Sigmoid colon (tissue), 7 donors: ENCODE data around the gene C19orf25. TPM values are rescaled to one million over a fixed set of nuclear protein-coding genes. Genes with fewer than 3 reads are reported as not detected.
A peak's percentile ranks its signal among the peaks of the same experiment; 100 is the strongest.
"Not testable (repeated sequence)": the region's sequence is repeated elsewhere in the genome, so short reads cannot be mapped to it uniquely, and the experiment has no call there.

Source experiments
- DNase-seq: peaks from one replicate; pipeline ENCODE4 v3.0.0-alpha.2; 2019
- H3K27ac ChIP-seq, 4 donors: fragments of 200-600 bp; sonication (generic); one replicate each; pipeline ENCODE4 v1.5.1; 2016 to 2019; ENCODE audit warnings: mild to moderate bottlenecking in 1 of 4
- H3K27me3 ChIP-seq, 3 donors: fragments of 200-600 bp; sonication (generic); one replicate each; pipeline ENCODE4 v1.5.1; 2019; ENCODE audit warnings: mild to moderate bottlenecking in 1 of 3
- H3K36me3 ChIP-seq, 4 donors: fragments of 200-600 bp; sonication (generic); one replicate each; pipeline ENCODE4 v1.5.1; 2016 to 2019
- H3K4me1 ChIP-seq, 4 donors: fragments of 200-600 bp; sonication (generic); one replicate each; pipeline ENCODE4 v1.5.1; 2017 to 2019
- H3K4me3 ChIP-seq, 4 donors: fragments of 200-600 bp; sonication (generic); one replicate each; pipeline ENCODE4 v1.5.1; 2017 to 2019; ENCODE audit warnings: mild to moderate bottlenecking in 2 of 4, moderate library complexity in 1 of 4
- H3K9me3 ChIP-seq, 4 donors: fragments of 200-600 bp in 3 of 4; sonication (generic) in 3 of 4; one replicate each; pipeline versions ENCODE4 v1.5.1 to v1.6.1; 2013 to 2019
- EP300 ChIP-seq, 4 donors: sonication (generic); formaldehyde crosslinking; IDR thresholded peaks; one replicate each; pipeline ENCODE4 v1.6.1; 2017; ENCODE audit warnings: antibody characterized with exemption in 4 of 4
- POLR2A ChIP-seq, 2 donors: fragments of 450-650 bp; IDR thresholded peaks; one replicate each; pipeline ENCODE4 v1.6.1; 2016; ENCODE audit warnings: antibody characterized with exemption in 2 of 2, mild to moderate bottlenecking in 2 of 2, moderate library complexity in 2 of 2
- POLR2AphosphoS5 ChIP-seq, 4 donors: sonication (generic); formaldehyde crosslinking; IDR thresholded peaks; one replicate each; pipeline ENCODE4 v1.6.1; 2017; ENCODE audit warnings: antibody characterized with exemption in 4 of 4
- WGBS, 2 donors: extraction: QIAGEN DNeasy Blood & Tissue Kit; methylation state at CpG; one replicate each; pipeline ENCODE4 v1.1.7; 2013; 5-methylcytosine and 5-hydroxymethylcytosine counted together
- intact Hi-C: fragments of 100-400 bp; cut with DNase I; formaldehyde crosslinking; loops from one replicate; pipeline ENCODE4 v1.15.1; 2023
- polyA plus RNA-seq, 3 donors: library from polyadenylated mRNA; stranded (reverse); fragments of 200-250 nt; gene quantifications; one replicate each; pipeline ENCODE4 v1.2.3, GENCODE V29; 2013
- total RNA-seq, 4 donors: library from RNA; depleted of rRNA; stranded (reverse); fragments of >200 nt; gene quantifications; one replicate each; pipeline ENCODE4 v1.1.0, GENCODE V29; 2016
- TF ChIP-seq, protein P1 (sequence below), 4 experiments: fragments of 450-650 bp in 3 of 4; fragments of 200-600 bp in 1 of 4; IDR thresholded peaks; one replicate each; pipeline ENCODE4 v1.5.1; 2016 to 2019; ENCODE audit warnings: antibody characterized with exemption in 4 of 4, mild to moderate bottlenecking in 3 of 4, moderate library complexity in 2 of 4
- donor health status: healthy with polysubstance abuse.
- donor health status: Bipolar disorder and iron deficiency.
- donor health status: healthy.

The C19orf25 gene
- total and polyA plus RNA-seq, 7 donors = 19.6 to 51.5 (median 26.0) TPM

DNA sequence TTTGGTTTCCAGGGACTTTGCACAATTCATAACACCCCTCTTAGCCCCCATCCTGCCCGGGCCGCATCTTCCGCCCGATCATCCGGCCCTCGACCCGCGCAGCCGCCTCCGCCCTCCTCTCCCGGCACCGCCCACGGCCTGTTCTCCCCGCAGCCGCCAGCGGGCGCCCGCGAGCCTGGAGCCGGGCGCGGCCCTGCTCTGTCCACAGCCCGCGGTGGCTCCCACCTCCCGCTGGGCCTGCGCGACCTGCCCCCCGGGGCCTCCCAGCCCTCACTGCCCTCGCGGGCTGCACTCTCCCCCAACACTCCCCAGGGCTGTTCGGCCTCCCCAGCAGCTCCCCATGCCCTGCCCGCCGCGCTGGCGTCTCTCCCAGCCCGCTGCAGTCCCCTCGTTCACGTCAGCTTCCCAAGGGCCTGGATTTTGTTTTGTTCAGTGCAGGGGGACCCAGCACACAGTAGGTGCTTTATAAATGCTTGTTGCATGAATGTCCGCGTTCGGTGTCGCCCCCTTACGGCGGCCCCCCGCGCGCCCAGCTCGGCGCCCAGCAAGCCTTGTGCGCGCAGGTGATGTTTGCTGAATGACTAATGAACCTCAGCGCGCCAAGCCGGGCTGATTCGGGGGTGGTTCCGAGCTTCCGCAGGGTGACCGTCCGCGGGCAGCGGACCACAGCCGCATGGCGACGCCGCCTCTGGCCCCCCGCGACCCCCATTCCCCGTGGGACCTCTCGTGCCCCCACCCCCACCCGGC lies 33.7 kb downstream of the C19orf25 start:
- Histone ChIP-seq H3K9me3 (no peaks in the 10 kb centered on the region), H3K27ac (peak overlapping the region in 2 of 4 donors; percentile 7 to 22), H3K36me3 (peaks cover 12 to 26% (median 16%) of the 10 kb centered on the region in 4 donors), H3K4me1 (peaks cover 0 to 41% (median 33%) of the 10 kb centered on the region in 4 donors), H3K27me3 (peaks cover 44 to 54% (median 51%) of the 10 kb centered on the region in 3 donors), H3K4me3 (peak overlapping the region in 3 of 4 donors; percentile 33 to 43 (median 43))
- TF ChIP-seq POLR2AphosphoS5 (IDR thresholded peaks at IDR 0.05) = no peak
- TF ChIP-seq, protein P1, sequence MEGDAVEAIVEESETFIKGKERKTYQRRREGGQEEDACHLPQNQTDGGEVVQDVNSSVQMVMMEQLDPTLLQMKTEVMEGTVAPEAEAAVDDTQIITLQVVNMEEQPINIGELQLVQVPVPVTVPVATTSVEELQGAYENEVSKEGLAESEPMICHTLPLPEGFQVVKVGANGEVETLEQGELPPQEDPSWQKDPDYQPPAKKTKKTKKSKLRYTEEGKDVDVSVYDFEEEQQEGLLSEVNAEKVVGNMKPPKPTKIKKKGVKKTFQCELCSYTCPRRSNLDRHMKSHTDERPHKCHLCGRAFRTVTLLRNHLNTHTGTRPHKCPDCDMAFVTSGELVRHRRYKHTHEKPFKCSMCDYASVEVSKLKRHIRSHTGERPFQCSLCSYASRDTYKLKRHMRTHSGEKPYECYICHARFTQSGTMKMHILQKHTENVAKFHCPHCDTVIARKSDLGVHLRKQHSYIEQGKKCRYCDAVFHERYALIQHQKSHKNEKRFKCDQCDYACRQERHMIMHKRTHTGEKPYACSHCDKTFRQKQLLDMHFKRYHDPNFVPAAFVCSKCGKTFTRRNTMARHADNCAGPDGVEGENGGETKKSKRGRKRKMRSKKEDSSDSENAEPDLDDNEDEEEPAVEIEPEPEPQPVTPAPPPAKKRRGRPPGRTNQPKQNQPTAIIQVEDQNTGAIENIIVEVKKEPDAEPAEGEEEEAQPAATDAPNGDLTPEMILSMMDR (IDR thresholded peaks at IDR 0.05) = peak; percentile 29 to 98 (median 65)
- intact Hi-C loops = loop anchor here (5.0 kb wide), 1 partner anchor 62 kb away; no protein-coding TSS in a partner anchor
- DNase-seq = no peak
- 1 to 3% methylated on average over 70 of the region's 70 CpGs for whole genome bisulfite sequencing, 2 donors

DNA sequence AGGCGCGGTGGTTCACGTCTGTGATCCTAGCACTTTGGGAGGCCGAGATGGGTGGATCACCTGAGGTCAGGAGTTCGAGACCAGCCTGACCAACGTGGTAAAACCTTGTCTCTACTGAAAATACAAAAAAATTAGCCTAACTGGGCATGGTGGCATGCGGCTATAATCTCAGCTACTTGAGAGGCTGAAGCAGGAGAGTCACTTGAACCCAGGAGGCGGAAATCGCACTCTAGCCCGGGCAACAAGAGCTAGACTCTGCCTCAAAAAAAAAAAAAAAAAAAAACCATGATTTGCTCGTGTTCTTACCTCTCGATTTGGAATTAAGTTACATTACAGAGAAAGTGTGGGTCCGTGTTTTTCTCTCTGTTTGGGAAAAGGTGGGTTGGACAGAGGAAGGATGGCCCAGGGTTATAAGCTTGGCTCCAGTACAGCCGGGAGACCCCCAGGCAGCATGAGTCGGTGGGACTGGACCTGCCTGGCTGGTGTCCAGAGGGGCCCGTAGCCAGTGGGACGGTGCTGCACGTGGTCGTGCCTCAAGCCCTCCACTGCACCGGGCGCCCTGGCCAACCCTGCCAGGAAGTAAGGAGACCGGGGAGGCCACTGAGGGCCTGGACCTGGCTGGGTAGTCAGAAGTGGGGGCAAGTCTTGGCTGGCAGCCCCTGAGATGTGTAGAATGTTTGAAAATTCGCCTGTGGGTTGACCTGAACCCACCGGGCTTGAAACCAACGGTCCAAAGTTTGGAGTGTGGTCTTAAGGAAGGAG lies 37.2 kb downstream of the C19orf25 start:
- intact Hi-C loops = no loop called here
- H3K36me3 ChIP-seq = peaks cover 20 to 36% (median 26%) of the 10 kb centered on the region in 4 donors
- WGBS, 2 donors = 86 to 90% methylated on average over 25 of the region's 25 CpGs
- peaks cover 0 to 56% (median 51%) of the 10 kb centered on the region in 4 donors for H3K4me1 ChIP-seq
- no peak for DNase-seq
- H3K27ac ChIP-seq = no peak overlapping the region
- H3K9me3 ChIP-seq = no peaks in the 10 kb centered on the region
- no peak overlapping the region for H3K4me3 ChIP-seq
- peaks cover 16 to 19% (median 17%) of the 10 kb centered on the region in 3 donors for H3K27me3 ChIP-seq
- TF ChIP-seq POLR2A (IDR thresholded peaks at IDR 0.05) (no peak), POLR2AphosphoS5 (IDR thresholded peaks at IDR 0.05) (no peak), EP300 (IDR thresholded peaks at IDR 0.05) (no peak)
- TF ChIP-seq, protein P1 (IDR thresholded peaks at IDR 0.05) = no peak

DNA sequence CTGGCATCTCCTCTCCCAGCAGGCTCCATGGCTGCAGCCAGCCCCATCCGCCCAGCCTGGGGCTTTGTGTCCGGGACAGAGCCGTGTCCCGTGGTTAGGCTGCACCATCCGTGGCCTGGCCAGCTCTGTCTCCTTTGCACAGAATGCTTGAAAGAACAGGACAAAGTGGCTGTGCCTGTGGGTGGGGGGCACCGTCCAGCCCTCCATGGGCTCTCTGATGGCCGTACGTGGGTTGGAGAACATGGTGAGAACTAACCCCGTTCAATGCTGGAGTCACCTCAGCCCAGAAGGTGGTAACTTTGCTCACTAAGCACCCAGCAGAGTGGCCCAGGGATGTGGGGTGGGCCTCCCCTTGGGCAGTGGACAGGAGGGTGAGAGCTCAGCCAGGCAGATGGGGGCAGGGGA lies 38.0 kb downstream of the C19orf25 start:
- peaks cover 0 to 47% (median 42%) of the 10 kb centered on the region in 4 donors for H3K4me1 ChIP-seq
- H3K4me3 ChIP-seq = no peak overlapping the region
- H3K36me3 ChIP-seq = peaks cover 20 to 36% (median 26%) of the 10 kb centered on the region in 4 donors
- intact Hi-C loops = no loop called here
- WGBS, 2 donors = 92% methylated on average over 9 of the region's 9 CpGs
- no peak for TF ChIP-seq POLR2A (IDR thresholded peaks at IDR 0.05)
- TF ChIP-seq POLR2AphosphoS5 (IDR thresholded peaks at IDR 0.05) = no peak
- TF ChIP-seq, protein P1 (IDR thresholded peaks at IDR 0.05) = no peak
- no peak for TF ChIP-seq EP300 (IDR thresholded peaks at IDR 0.05)
- H3K9me3 ChIP-seq = no peaks in the 10 kb centered on the region
- no peak overlapping the region for H3K27ac ChIP-seq
- H3K27me3 ChIP-seq = peaks cover 8 to 11% (median 9%) of the 10 kb centered on the region in 3 donors
- DNase-seq = no peak

DNA sequence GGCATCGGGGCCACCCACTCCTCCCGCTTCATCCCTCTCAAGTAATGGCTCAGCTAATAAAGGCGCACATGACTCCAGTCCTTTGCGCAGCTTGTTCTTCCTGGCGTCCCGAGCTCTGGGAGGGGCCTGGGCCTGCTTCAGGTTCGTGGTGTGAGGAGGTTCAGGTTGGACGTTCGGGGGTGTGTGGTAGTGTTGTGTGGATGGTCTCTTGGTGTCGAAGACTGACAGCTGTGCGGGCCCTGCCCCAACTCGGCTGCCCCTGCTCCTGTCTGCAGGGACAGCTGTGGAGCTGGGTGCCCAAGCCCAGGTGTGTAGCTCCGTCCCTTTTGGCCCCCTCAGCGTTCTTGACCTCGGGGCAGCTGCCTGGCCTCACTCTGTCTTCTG lies 38.6 kb downstream of the C19orf25 start:
- DNase-seq = no peak
- H3K4me1 ChIP-seq = peaks cover 0 to 41% (median 36%) of the 10 kb centered on the region in 4 donors

DNA sequence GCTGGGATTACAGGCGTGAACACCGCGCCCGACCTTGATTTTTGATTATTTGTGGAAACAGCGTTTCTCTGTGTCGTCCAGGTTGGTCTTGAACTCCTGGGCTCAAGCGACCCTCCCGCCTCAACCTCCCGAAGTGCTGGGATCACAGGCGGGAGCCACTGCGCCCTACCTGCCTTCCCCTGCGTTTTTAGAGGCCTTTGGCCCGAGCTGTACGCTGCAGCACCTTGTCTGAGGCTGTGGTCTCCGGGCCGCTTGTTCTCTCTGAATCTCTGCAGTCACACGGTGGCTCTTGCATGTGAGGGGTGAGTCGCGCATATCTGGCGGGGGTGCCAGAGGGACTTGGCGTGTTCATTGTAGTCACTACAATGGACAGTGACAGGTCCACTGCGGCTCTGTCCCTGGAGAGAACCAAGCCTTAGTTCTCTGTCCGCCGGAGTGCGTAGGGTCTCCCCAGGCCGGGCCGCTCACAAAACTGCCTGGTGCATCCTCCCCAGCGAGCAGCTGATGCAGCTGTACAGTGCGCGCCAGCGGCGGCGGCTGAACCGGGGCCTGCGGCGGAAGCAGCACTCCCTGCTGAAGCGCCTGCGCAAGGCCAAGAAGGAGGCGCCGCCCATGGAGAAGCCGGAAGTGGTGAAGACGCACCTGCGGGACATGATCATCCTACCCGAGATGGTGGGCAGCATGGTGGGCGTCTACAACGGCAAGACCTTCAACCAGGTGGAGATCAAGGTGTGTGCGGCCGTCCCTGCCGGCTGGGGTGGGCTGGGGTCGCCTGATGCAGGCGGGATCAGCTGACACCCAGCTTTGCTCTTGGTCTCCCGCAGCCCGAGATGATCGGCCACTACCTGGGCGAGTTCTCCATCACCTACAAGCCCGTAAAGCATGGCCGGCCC lies 39.2 kb downstream of the C19orf25 start:
- DNase-seq, H3K27me3 ChIP-seq, H3K9me3 ChIP-seq: not testable (repeated sequence)
- Histone ChIP-seq H3K36me3 (peaks cover 20 to 48% (median 26%) of the 10 kb centered on the region in 4 donors), H3K4me1 (peaks cover 0 to 35% (median 30%) of the 10 kb centered on the region in 4 donors), H3K27ac (peak overlapping the region in 3 of 4 donors; percentile 85 to 91 (median 90)), H3K4me3 (peak overlapping the region; percentile 70 to 99 (median 82))
- intact Hi-C loops = loop anchor here (5.0 kb wide), 1 partner anchor 402 kb away; no protein-coding TSS in a partner anchor
- 78 to 85% methylated on average over 57 of the region's 57 CpGs for WGBS, 2 donors

More for the DNA sequence above, 38.6 kb downstream of the C19orf25 start:
- H3K36me3 ChIP-seq = peaks cover 20 to 41% (median 26%) of the 10 kb centered on the region in 4 donors
- H3K4me3 ChIP-seq = no peak overlapping the region
- H3K9me3 ChIP-seq = no peaks in the 10 kb centered on the region
- TF ChIP-seq POLR2A (IDR thresholded peaks at IDR 0.05) = no peak
- TF ChIP-seq POLR2AphosphoS5 (IDR thresholded peaks at IDR 0.05) = no peak
- no peak for TF ChIP-seq EP300 (IDR thresholded peaks at IDR 0.05)
- TF ChIP-seq, protein P1 (IDR thresholded peaks at IDR 0.05) = no peak
- intact Hi-C loops = no loop called here
- H3K27ac ChIP-seq = no peak overlapping the region
- 85 to 91% methylated on average over 15 of the region's 15 CpGs for WGBS, 2 donors
- peaks cover 2 to 5% (median 2%) of the 10 kb centered on the region in 3 donors for H3K27me3 ChIP-seq
